DND-41 (cell line): ENCODE measurements around the gene GYS1.

ENCODE experiments used
- ATAC-seq: fragments of 200-7000 bp; cut with Tn5 transposase; 3 replicates; pipeline ENCODE4 v1.9.1; 2021; ENCODE audit warnings: low read depth; ENCODE audit not compliant: insufficient read depth
- DNase-seq: peaks from one replicate; pipeline ENCODE4 v3.0.0-alpha.2; 2020
- H2AFZ ChIP-seq: 2 replicates; pipeline ENCODE4 v1.6.0; 2012; ENCODE audit warnings: low read depth, low read length
- H3K27ac ChIP-seq: 2 replicates; pipeline ENCODE4 v1.5.1; 2012; ENCODE audit warnings: low read length, inconsistent platforms
- H3K27me3 ChIP-seq: fragments of 200-600 bp; sonication (generic); 2 replicates; pipeline ENCODE4 v1.6.0; 2012; ENCODE audit warnings: low read length, mild to moderate bottlenecking, inconsistent platforms; ENCODE audit not compliant: insufficient read depth, poor library complexity
- H3K36me3 ChIP-seq: 2 replicates; pipeline ENCODE4 v1.5.1; 2012; ENCODE audit warnings: low read length, inconsistent platforms; ENCODE audit not compliant: insufficient read depth
- H3K4me1 ChIP-seq: 2 replicates; pipeline ENCODE4 v1.5.1; 2012; ENCODE audit warnings: mild to moderate bottlenecking, low read length; ENCODE audit not compliant: insufficient read depth
- H3K4me2 ChIP-seq: 2 replicates; pipeline ENCODE4 v1.6.0; 2012; ENCODE audit warnings: mild to moderate bottlenecking, moderate library complexity, low read length, inconsistent platforms; ENCODE audit not compliant: insufficient read depth
- H3K4me3 ChIP-seq, 2 experiments: fragments of 200-600 bp in 1 of 2; shearing (Covaris generic) in 1 of 2; 2 replicates each; pipeline ENCODE4 v1.5.1; 2012 to 2016; ENCODE audit warnings: inconsistent platforms in 2 of 2, low read length in 2 of 2, mild to moderate bottlenecking in 2 of 2, low read depth in 1 of 2, moderate library complexity in 1 of 2
- H3K79me2 ChIP-seq: 2 replicates; pipeline ENCODE4 v1.6.0; 2012; ENCODE audit warnings: low read length, inconsistent platforms; ENCODE audit not compliant: insufficient read depth
- H3K9ac ChIP-seq: 2 replicates; pipeline ENCODE4 v1.6.0; 2012; ENCODE audit warnings: low read depth, mild to moderate bottlenecking, inconsistent platforms, low read length, moderate library complexity
- H3K9me3 ChIP-seq: 2 replicates; pipeline ENCODE4 v1.5.1; 2012; ENCODE audit warnings: low read length, moderate library complexity, mild to moderate bottlenecking, inconsistent platforms; ENCODE audit not compliant: insufficient read depth, severe bottlenecking
- H4K20me1 ChIP-seq: 2 replicates; pipeline ENCODE4 v1.6.0; 2012; ENCODE audit warnings: low read length; ENCODE audit not compliant: insufficient read depth
- CTCF ChIP-seq: IDR thresholded peaks from 2 replicates; pipeline ENCODE4 v1.5.1; 2012; ENCODE audit warnings: borderline replicate concordance, low read length, moderate library complexity, mild to moderate bottlenecking; ENCODE audit not compliant: poor library complexity, severe bottlenecking; ENCODE audit errors: extremely low read depth
- EZH2 ChIP-seq: IDR thresholded peaks from 3 replicates; pipeline ENCODE4 v1.6.1; 2012; ENCODE audit warnings: borderline replicate concordance, low read depth, mild to moderate bottlenecking, moderate library complexity, low read length, inconsistent platforms; ENCODE audit not compliant: severe bottlenecking

The GYS1 gene

DNA sequence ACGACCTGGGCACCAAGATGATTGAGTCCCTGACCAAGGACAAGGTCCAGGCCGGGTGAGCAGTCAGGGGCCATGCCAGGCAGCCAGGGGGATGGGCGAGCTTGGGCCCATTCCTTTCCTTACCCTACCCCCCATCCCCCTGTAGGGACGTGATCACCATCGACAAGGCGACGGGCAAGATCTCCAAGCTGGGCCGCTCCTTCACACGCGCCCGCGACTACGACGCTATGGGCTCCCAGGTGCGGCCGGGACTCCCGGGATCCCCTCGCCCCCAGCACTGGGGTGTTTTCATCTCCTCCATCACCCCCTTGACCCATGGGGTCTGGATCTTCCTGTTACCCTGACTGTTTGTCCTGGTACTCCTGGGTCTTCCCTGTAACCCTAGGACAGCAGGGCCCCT is 16.7 kb upstream of the GYS1 start:
- no peak overlapping the region for H3K4me3 ChIP-seq
- no peaks in the 10 kb centered on the region for H3K79me2 ChIP-seq
- no peaks in the 10 kb centered on the region for H3K9me3 ChIP-seq
- H3K9ac ChIP-seq: no peak overlapping the region
- no peaks in the 10 kb centered on the region for H3K27me3 ChIP-seq
- DNase-seq: no peak
- H4K20me1 ChIP-seq: peaks cover 24% of the 10 kb centered on the region
- no peak overlapping the region for H3K27ac ChIP-seq
- H3K4me1 ChIP-seq: no peaks in the 10 kb centered on the region
- H3K4me2 ChIP-seq: no peak overlapping the region
- no peak overlapping the region for H2AFZ ChIP-seq
- ATAC-seq: no peak
- H3K36me3 ChIP-seq: peaks cover 85% of the 10 kb centered on the region
- TF ChIP-seq EZH2 (no peak), CTCF (no peak)

DNA sequence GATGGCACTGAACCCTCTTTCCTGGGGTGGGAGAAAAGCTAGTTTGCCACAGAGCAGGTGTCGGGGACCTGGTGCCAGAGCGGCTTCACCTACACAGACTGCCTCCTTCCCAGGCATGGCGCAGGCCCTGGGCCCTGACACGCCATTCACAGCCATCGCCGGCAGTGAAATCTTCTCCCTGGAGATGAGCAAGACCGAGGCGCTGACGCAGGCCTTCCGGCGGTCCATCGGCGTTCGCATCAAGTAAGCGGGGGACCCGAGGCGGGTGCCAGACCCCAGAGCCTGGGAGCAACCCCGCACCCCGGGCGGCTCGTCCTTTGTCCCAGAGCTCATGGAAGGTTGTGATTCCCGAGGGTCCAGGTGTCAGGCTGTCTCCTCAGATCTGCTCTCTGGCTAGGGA is 13.8 kb upstream of the GYS1 start:
- H3K4me1 ChIP-seq: no peaks in the 10 kb centered on the region
- no peak overlapping the region for H2AFZ ChIP-seq
- no peaks in the 10 kb centered on the region for H3K27me3 ChIP-seq
- H3K79me2 ChIP-seq: no peaks in the 10 kb centered on the region
- H3K9me3 ChIP-seq: no peaks in the 10 kb centered on the region
- no peak overlapping the region for H3K9ac ChIP-seq
- ATAC-seq (no peak), DNase-seq (no peak)
- H3K4me2 ChIP-seq: no peak overlapping the region
- no peak overlapping the region for H3K4me3 ChIP-seq
- no peak overlapping the region for H3K27ac ChIP-seq
- TF ChIP-seq EZH2 (no peak), CTCF (no peak)
- peaks cover 87% of the 10 kb centered on the region for H3K36me3 ChIP-seq
- peaks cover 19% of the 10 kb centered on the region for H4K20me1 ChIP-seq

- DNase-seq (no peak), ATAC-seq (no peak)
- peaks cover 79% of the 10 kb centered on the region for H3K36me3 ChIP-seq
- no peaks in the 10 kb centered on the region for H3K27me3 ChIP-seq
- no peak overlapping the region for H3K27ac ChIP-seq
- no peaks in the 10 kb centered on the region for H3K4me1 ChIP-seq
- no peak overlapping the region for H3K4me3 ChIP-seq
- H3K79me2 ChIP-seq: peaks cover 4% of the 10 kb centered on the region; the same call in 1 of the 2 replicates
- peaks cover 9% of the 10 kb centered on the region for H4K20me1 ChIP-seq
- no peak for TF ChIP-seq CTCF
- TF ChIP-seq EZH2: no peak
- no peaks in the 10 kb centered on the region for H3K9me3 ChIP-seq
- H2AFZ ChIP-seq: no peak overlapping the region
- H3K4me2 ChIP-seq: no peak overlapping the region
- no peak overlapping the region for H3K9ac ChIP-seq
These were observed 12.0 kb upstream of the GYS1 start for GRCh38 chr19:49004964-49005614.
